A673 (cell line): Measurements from ENCODE around the gene SH3RF3. TPM values are rescaled to one million over a fixed set of nuclear protein-coding genes. Genes with fewer than 3 reads are reported as not detected.

Source experiments
- BruUV-seq: library from RNA; stranded (reverse); fragments of 400-500 nt; replicated peaks from 2 replicates; lab custom pipeline; 2021; lab: Mats Ljungman, UMichigan
- CTCF ChIA-PET: fragments of 300-600 bp; sonication (Branson Sonifier 250); formaldehyde crosslinking; loops from one replicate; lab custom pipeline; 2022; ENCODE audit warnings: antibody characterized with exemption; lab: Charles Lee
- POLR2A ChIA-PET: fragments of 300-600 bp; sonication (Branson Sonifier 250); formaldehyde crosslinking; loops from one replicate; lab custom pipeline; 2022; ENCODE audit warnings: antibody characterized with exemption; ENCODE audit not compliant: low non-redundant PET; lab: Charles Lee
- DNase-seq: peaks from one replicate; pipeline ENCODE4 v3.0.0-alpha.2; 2015; ENCODE audit warnings: low spot score
- H3K27ac ChIP-seq: fragments of 200-600 bp; sonication (generic); 2 replicates; pipeline ENCODE4 v1.5.1; 2016; ENCODE audit warnings: mixed run types, low read depth, mild to moderate bottlenecking, mixed read lengths, antibody characterized with exemption, low read length; ENCODE audit not compliant: poor library complexity, severe bottlenecking
- H3K27me3 ChIP-seq: fragments of 200-600 bp; sonication (generic); replicated peaks from 2 replicates; pipeline ENCODE4 v1.6.1; 2017; ENCODE audit warnings: mixed run types, low read depth, mild to moderate bottlenecking, mixed read lengths, antibody characterized with exemption, low read length; ENCODE audit not compliant: insufficient read depth, poor library complexity
- H3K36me3 ChIP-seq: fragments of 200-600 bp; sonication (generic); 2 replicates; pipeline ENCODE4 v1.6.1; 2016; ENCODE audit warnings: mixed run types, mild to moderate bottlenecking, mixed read lengths, antibody characterized with exemption, low read length; ENCODE audit not compliant: insufficient read depth, poor library complexity, severe bottlenecking
- H3K4me1 ChIP-seq: fragments of 200-600 bp; sonication (generic); 2 replicates; pipeline ENCODE4 v1.6.1; 2017; ENCODE audit warnings: mixed run types, mild to moderate bottlenecking, mixed read lengths, antibody characterized with exemption, low read length; ENCODE audit not compliant: insufficient read depth, poor library complexity, severe bottlenecking
- H3K4me3 ChIP-seq: fragments of 200-600 bp; sonication (generic); 2 replicates; pipeline ENCODE4 v1.5.1; 2016; ENCODE audit warnings: low read depth, mixed run types, mild to moderate bottlenecking, mixed read lengths, low read length; ENCODE audit not compliant: poor library complexity, severe bottlenecking
- H3K9me3 ChIP-seq: fragments of 200-600 bp; sonication (generic); 2 replicates; pipeline ENCODE4 v1.6.1; 2016; ENCODE audit warnings: mixed run types, low read depth, mild to moderate bottlenecking, mixed read lengths, antibody characterized with exemption, low read length; ENCODE audit not compliant: poor library complexity, severe bottlenecking
- CTCF ChIP-seq: fragments of 300-800, 200-600 bp; sonication (generic); conservative IDR thresholded peaks from 2 replicates; pipeline ENCODE4 v1.5.1; 2017; ENCODE audit warnings: low read depth, mild to moderate bottlenecking, antibody characterized with exemption, low read length, moderate library complexity, mixed read lengths
- EZH2 ChIP-seq: fragments of 200-600 bp; sonication (generic); IDR thresholded peaks from 2 replicates; pipeline ENCODE4 v1.6.1; 2017; ENCODE audit warnings: borderline replicate concordance, low read depth, mild to moderate bottlenecking, mixed read lengths, antibody characterized with exemption, low read length; ENCODE audit not compliant: poor library complexity, severe bottlenecking
- intact Hi-C: fragments of 100-400 bp; cut with micrococcal nuclease; formaldehyde crosslinking; loops from one replicate; pipeline ENCODE4 v1.10.0; 2022; ENCODE audit not compliant: unreplicated experiment
- total RNA-seq: library from RNA; stranded (reverse); gene quantifications from 2 replicates; pipeline ENCODE4 v1.2.3, GENCODE V29; 2021

SH3RF3 gene
- total RNA-seq, 1 experiment from 2014 or later: 0.15 TPM

- H3K27me3 ChIP-seq: no peaks in the 10 kb centered on the region
- BruUV-seq: no TSS peak
- no peaks in the 10 kb centered on the region for H3K36me3 ChIP-seq
- intact Hi-C loops: no loop called here
- ChIA-PET CTCF (no interaction called here), POLR2A (no interaction called here)
- DNase-seq: no peak
- no peak overlapping the region for H3K27ac ChIP-seq
- no peak for TF ChIP-seq EZH2
- TF ChIP-seq CTCF: no peak
- no peaks in the 10 kb centered on the region for H3K9me3 ChIP-seq
- H3K4me1 ChIP-seq: no peaks in the 10 kb centered on the region
- H3K4me3 ChIP-seq: no peak overlapping the region
Observed at GRCh38 chr2:109455731-109456691, 327.0 kb downstream of the SH3RF3 start.

GRCh38 chr2:109456776-109457175 lies 327.8 kb downstream of the SH3RF3 start:
- no peaks in the 10 kb centered on the region for H3K36me3 ChIP-seq
- TF ChIP-seq EZH2 (no peak), CTCF (no peak)
- intact Hi-C loops: no loop called here
- no peaks in the 10 kb centered on the region for H3K27me3 ChIP-seq
- no peak overlapping the region for H3K27ac ChIP-seq
- CTCF ChIA-PET: no interaction called here
- no peaks in the 10 kb centered on the region for H3K9me3 ChIP-seq
- no peaks in the 10 kb centered on the region for H3K4me1 ChIP-seq
- no peak for DNase-seq
- no peak overlapping the region for H3K4me3 ChIP-seq
- no TSS peak for BruUV-seq
- POLR2A ChIA-PET: no interaction called here

- intact Hi-C loops: no loop called here
- DNase-seq: no peak
- ChIA-PET POLR2A (no interaction called here), CTCF (no interaction called here)
- no peaks in the 10 kb centered on the region for H3K27me3 ChIP-seq
- H3K4me1 ChIP-seq: no peaks in the 10 kb centered on the region
- no peak overlapping the region for H3K27ac ChIP-seq
- H3K4me3 ChIP-seq: no peak overlapping the region
- BruUV-seq: no TSS peak
- TF ChIP-seq EZH2 (no peak), CTCF (no peak)
- no peaks in the 10 kb centered on the region for H3K9me3 ChIP-seq
- no peaks in the 10 kb centered on the region for H3K36me3 ChIP-seq
Observed at GRCh38 chr2:109457366-109457765, 328.4 kb downstream of the SH3RF3 start.
